ENCODE data around the gene SDK2. TPM values are rescaled to one million over a fixed set of nuclear protein-coding genes. Genes with fewer than 3 reads are reported as not detected.

The SDK2 gene
- total RNA-seq, 2 donors from 2014 or later = 0.26 to 0.33 TPM

- Histone ChIP-seq H3K4me3 (no peak overlapping the region), H3K27ac (no peak overlapping the region), H3K27me3 (no peaks in the 10 kb centered on the region), H3K9me3 (no peaks in the 10 kb centered on the region), H3K4me1 (no peaks in the 10 kb centered on the region), H3K36me3 (replicated peaks in 1 of 2; ENCODE audit: insufficient read depth in 1 of 2, low read depth in 2 of 2) (no peaks in the 10 kb centered on the region)
- intact Hi-C loops (cut with DNase I) = no loop called here
- WGBS, 2 donors = 86 to 90% methylated on average over 2 of the region's 2 CpGs
- TF ChIP-seq, protein P1, sequence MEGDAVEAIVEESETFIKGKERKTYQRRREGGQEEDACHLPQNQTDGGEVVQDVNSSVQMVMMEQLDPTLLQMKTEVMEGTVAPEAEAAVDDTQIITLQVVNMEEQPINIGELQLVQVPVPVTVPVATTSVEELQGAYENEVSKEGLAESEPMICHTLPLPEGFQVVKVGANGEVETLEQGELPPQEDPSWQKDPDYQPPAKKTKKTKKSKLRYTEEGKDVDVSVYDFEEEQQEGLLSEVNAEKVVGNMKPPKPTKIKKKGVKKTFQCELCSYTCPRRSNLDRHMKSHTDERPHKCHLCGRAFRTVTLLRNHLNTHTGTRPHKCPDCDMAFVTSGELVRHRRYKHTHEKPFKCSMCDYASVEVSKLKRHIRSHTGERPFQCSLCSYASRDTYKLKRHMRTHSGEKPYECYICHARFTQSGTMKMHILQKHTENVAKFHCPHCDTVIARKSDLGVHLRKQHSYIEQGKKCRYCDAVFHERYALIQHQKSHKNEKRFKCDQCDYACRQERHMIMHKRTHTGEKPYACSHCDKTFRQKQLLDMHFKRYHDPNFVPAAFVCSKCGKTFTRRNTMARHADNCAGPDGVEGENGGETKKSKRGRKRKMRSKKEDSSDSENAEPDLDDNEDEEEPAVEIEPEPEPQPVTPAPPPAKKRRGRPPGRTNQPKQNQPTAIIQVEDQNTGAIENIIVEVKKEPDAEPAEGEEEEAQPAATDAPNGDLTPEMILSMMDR (IDR thresholded peaks at IDR 0.05) = no peak
- no peak for TF ChIP-seq POLR2A (IDR thresholded peaks at IDR 0.05)
- DNase-seq = no peak
- no peak for ATAC-seq
Observed at GRCh38 chr17:73564843-73565242, 79.4 kb downstream of the SDK2 start.

DNA sequence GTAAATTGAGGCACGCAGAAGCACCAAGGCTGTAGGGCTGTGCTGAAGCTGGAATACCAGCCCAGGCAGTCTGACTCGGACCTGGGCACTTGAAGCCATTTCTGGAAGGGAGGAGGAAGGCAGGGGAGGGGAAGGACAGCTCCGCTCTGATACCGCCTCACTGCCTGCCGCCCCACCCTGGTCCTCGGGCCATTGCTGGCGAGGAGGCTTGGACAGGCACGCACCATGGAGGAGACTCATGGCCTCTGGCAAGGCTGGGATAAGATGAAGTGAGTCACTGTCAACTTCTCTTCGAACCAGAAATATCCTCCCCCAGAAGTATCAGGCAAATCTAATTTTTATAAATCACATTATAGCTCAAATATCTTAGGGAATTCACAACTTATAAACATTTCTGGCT is 81.3 kb downstream of the SDK2 start:
- 65 to 77% methylated on average over 4 to 9 of the region's 9 CpGs for WGBS, 2 donors
- no peak overlapping the region for H3K27ac ChIP-seq
- TF ChIP-seq, protein P1 (IDR thresholded peaks at IDR 0.05) = no peak
- TF ChIP-seq POLR2A (IDR thresholded peaks at IDR 0.05) = no peak
- no peaks in the 10 kb centered on the region for H3K27me3 ChIP-seq
- intact Hi-C loops (cut with DNase I) = no loop called here
- no peaks in the 10 kb centered on the region for H3K36me3 ChIP-seq (replicated peaks in 1 of 2; ENCODE audit: insufficient read depth in 1 of 2, low read depth in 2 of 2)
- no peaks in the 10 kb centered on the region for H3K4me1 ChIP-seq
- DNase-seq (no peak), ATAC-seq (no peak)
- H3K4me3 ChIP-seq = no peak overlapping the region
- H3K9me3 ChIP-seq = no peaks in the 10 kb centered on the region

DNA sequence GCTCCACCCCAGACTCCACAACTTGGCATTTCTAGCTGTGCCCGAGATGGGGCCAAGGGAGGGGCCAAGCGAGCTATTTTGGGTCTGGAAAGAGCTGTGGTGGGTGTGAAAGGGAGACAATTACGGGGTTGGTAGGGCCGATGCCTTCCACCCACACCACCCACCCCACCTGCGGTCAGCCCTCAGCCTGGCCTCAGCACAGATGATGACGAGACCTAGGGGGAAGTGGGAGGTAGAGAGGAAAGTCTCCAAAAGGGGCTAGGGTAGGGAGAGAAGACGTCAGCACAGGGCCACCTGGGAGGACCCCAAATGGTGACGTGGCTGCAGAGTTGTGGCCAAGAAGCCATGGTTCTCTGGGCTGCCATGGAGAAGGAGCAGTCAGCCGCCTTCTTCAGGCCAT is 83.1 kb downstream of the SDK2 start:
- no peak for DNase-seq
- intact Hi-C loops (cut with DNase I) = no loop called here
- TF ChIP-seq POLR2A (IDR thresholded peaks at IDR 0.05) = no peak
- TF ChIP-seq, protein P1 (IDR thresholded peaks at IDR 0.05) = no peak

DNA sequence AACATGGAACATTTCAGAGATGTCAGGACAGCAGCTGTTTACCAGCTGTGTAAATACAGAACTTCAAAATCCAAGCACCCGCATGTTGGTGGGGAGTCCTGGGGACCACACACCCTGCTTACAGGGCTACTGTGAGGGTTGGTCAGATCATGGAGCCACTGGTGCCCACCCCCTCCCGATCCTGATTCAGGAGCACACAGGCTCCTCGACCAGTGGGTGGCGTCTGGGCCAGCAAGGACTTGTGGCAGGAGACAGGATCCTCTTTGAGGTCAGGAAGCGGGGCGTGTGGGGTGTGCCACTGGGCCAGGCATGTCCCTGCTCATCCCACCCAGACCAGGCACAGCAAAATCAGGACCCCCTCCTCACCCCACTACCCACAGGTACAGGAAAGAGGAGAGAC is 83.6 kb downstream of the SDK2 start:
- no peak overlapping the region for H3K27ac ChIP-seq
- no peaks in the 10 kb centered on the region for H3K36me3 ChIP-seq (replicated peaks in 1 of 2; ENCODE audit: insufficient read depth in 1 of 2, low read depth in 2 of 2)
- H3K4me1 ChIP-seq = no peaks in the 10 kb centered on the region
- ATAC-seq = no peak
- no peaks in the 10 kb centered on the region for H3K27me3 ChIP-seq
- no peak for TF ChIP-seq POLR2A (IDR thresholded peaks at IDR 0.05)
- TF ChIP-seq, protein P1 (IDR thresholded peaks at IDR 0.05) = no peak
- DNase-seq = no peak
- H3K9me3 ChIP-seq = no peaks in the 10 kb centered on the region
- WGBS, 2 donors = 40 to 80% methylated on average over 2 to 6 of the region's 6 CpGs
- intact Hi-C loops (cut with DNase I) = no loop called here
- no peak overlapping the region for H3K4me3 ChIP-seq

More for the DNA sequence above, 83.1 kb downstream of the SDK2 start:
- no peaks in the 10 kb centered on the region for H3K9me3 ChIP-seq
- H3K4me3 ChIP-seq = no peak overlapping the region
- 66 to 67% methylated on average over 8 to 9 of the region's 9 CpGs for WGBS, 2 donors
- no peaks in the 10 kb centered on the region for H3K27me3 ChIP-seq
- H3K36me3 ChIP-seq (replicated peaks in 1 of 2; ENCODE audit: insufficient read depth in 1 of 2, low read depth in 2 of 2) = no peaks in the 10 kb centered on the region
- no peak for ATAC-seq
- no peak overlapping the region for H3K27ac ChIP-seq
- no peaks in the 10 kb centered on the region for H3K4me1 ChIP-seq

DNA sequence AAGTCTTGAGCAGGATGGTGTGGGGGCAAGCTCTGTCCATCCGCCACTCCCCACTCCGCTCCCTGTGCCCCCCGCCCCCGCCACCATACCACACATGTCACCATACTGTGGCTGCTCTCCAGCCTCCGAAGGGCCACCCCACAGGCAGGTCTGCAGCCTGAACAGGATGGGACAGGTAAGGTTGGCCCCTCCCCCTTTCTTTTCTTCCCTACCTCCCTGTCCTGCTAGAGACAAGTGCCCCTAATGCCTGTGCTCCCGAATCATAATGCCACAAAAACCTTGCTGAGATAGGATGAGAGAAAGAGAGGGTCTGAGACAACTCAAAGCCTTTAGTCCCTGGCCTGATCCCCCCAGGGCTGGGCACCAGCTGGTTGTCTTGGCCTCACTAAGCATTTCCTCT is 84.7 kb downstream of the SDK2 start:
- Histone ChIP-seq H3K4me1 (no peaks in the 10 kb centered on the region), H3K27ac (no peak overlapping the region), H3K36me3 (replicated peaks in 1 of 2; ENCODE audit: insufficient read depth in 1 of 2, low read depth in 2 of 2) (no peaks in the 10 kb centered on the region), H3K4me3 (no peak overlapping the region), H3K9me3 (no peaks in the 10 kb centered on the region), H3K27me3 (no peaks in the 10 kb centered on the region)
- no peak for DNase-seq
- WGBS, 2 donors = 69 to 72% methylated on average over 6 of the region's 6 CpGs
- no peak for ATAC-seq
- TF ChIP-seq POLR2A (IDR thresholded peaks at IDR 0.05) = no peak
- TF ChIP-seq, protein P1 (IDR thresholded peaks at IDR 0.05) = no peak
- intact Hi-C loops (cut with DNase I) = no loop called here
